ENCODE measurements around the gene HAAO. TPM values are rescaled to one million over a fixed set of nuclear protein-coding genes. Genes with fewer than 3 reads are reported as not detected.

Gene HAAO
- total RNA-seq, 4 donors from 2014 or later, result 15.7 to 96.9 (median 49.7) TPM

- H3K27me3 ChIP-seq, result no peaks in the 10 kb centered on the region
- no peaks in the 10 kb centered on the region for H3K9me3 ChIP-seq
- TF ChIP-seq CTCF (IDR thresholded peaks at IDR 0.05) (no peak), POLR2A (IDR thresholded peaks at IDR 0.05) (no peak)
- H3K4me1 ChIP-seq, result no peaks in the 10 kb centered on the region
- no peak overlapping the region for H3K27ac ChIP-seq
- H3K4me3 ChIP-seq, result no peak overlapping the region
- no peaks in the 10 kb centered on the region for H3K36me3 ChIP-seq
- DNase-seq, result no peak
Observed at GRCh38 chr2:42744545-42745082, 47.8 kb downstream of the HAAO start.

- Histone ChIP-seq H3K36me3 (no peaks in the 10 kb centered on the region), H3K27me3 (no peaks in the 10 kb centered on the region), H3K4me1 (no peaks in the 10 kb centered on the region), H3K9me3 (no peaks in the 10 kb centered on the region), H3K27ac (no peak overlapping the region), H3K4me3 (no peak overlapping the region)
- DNase-seq, result no peak
- TF ChIP-seq POLR2A (IDR thresholded peaks at IDR 0.05) (no peak), CTCF (IDR thresholded peaks at IDR 0.05) (no peak)
Observed at GRCh38 chr2:42743659-42743990, 48.8 kb downstream of the HAAO start.

GRCh38 chr2:42742740-42743658 is 49.4 kb downstream of the HAAO start:
- DNase-seq, result no peak
- no peak for TF ChIP-seq CTCF (IDR thresholded peaks at IDR 0.05)
- no peak for TF ChIP-seq POLR2A (IDR thresholded peaks at IDR 0.05)
- H3K9me3 ChIP-seq, result no peaks in the 10 kb centered on the region
- H3K36me3 ChIP-seq, result no peaks in the 10 kb centered on the region
- no peak overlapping the region for H3K4me3 ChIP-seq
- no peaks in the 10 kb centered on the region for H3K27me3 ChIP-seq
- H3K27ac ChIP-seq, result no peak overlapping the region
- H3K4me1 ChIP-seq, result no peaks in the 10 kb centered on the region

- Histone ChIP-seq H3K36me3 (peaks cover 0 to 3% (median 0%) of the 10 kb centered on the region in 3 donors), H3K27me3 (no peaks in the 10 kb centered on the region), H3K27ac (no peak overlapping the region), H3K4me1 (no peaks in the 10 kb centered on the region), H3K4me3 (no peak overlapping the region), H3K9me3 (no peaks in the 10 kb centered on the region)
- DNase-seq, result no peak
- TF ChIP-seq CTCF (IDR thresholded peaks at IDR 0.05) (no peak), POLR2A (IDR thresholded peaks at IDR 0.05) (no peak)
Observed at GRCh38 chr2:42741140-42741539, 51.2 kb downstream of the HAAO start.

- Histone ChIP-seq H3K27ac (no peak overlapping the region), H3K4me3 (no peak overlapping the region), H3K27me3 (no peaks in the 10 kb centered on the region), H3K36me3 (peaks cover 0 to 3% (median 0%) of the 10 kb centered on the region in 3 donors), H3K4me1 (no peaks in the 10 kb centered on the region), H3K9me3 (no peaks in the 10 kb centered on the region)
- no peak for TF ChIP-seq CTCF (IDR thresholded peaks at IDR 0.05)
- TF ChIP-seq POLR2A (IDR thresholded peaks at IDR 0.05), result no peak
- DNase-seq, result no peak
Observed at GRCh38 chr2:42736598-42737322, 55.6 kb downstream of the HAAO start.

Data from Peyer's patch (tissue), 4 donors.